ENCODE data around the gene OR2A7. TPM values are rescaled to one million over a fixed set of nuclear protein-coding genes. Genes with fewer than 3 reads are reported as not detected.
"Not testable (repeated sequence)": the region's sequence is repeated elsewhere in the genome, so short reads cannot be mapped to it uniquely, and the experiment has no call there.

The OR2A7 gene
- total RNA-seq, result 1.3 and 2.7 TPM in 2 replicates
- 2.2 TPM for total RNA-seq (2013)
- 3.3 and 3.6 TPM in 2 replicates for polyA plus RNA-seq
- 2.6 TPM in 1 of 2 replicates, not detected in the other for polyA minus RNA-seq

GRCh38 chr7:144264692-144265091 is at the start of gene OR2A7:
Gene OR2A7, minus strand, starts transcription at chr7:144264792. Its CDS starts 5,164 bp downstream, at chr7:144259628.
- H3K9me3 ChIP-seq (ENCODE audit: control extremely low read depth in 1 of 3, control insufficient read depth in 2 of 3, insufficient read depth in 1 of 3, low read length in 2 of 3); POLR2A ChIA-PET; H3K27ac ChIP-seq (ENCODE audit: low read length in 2 of 2); H2AFZ ChIP-seq (ENCODE audit: insufficient read depth, low read depth, low read length, poor library complexity, severe bottlenecking); H4K20me1 ChIP-seq (ENCODE audit: control insufficient read depth, insufficient read depth, low read length, poor library complexity, severe bottlenecking); DNase-seq; CTCF ChIA-PET; H3K4me3 ChIP-seq (ENCODE audit: control extremely low read depth in 1 of 5, extremely low read depth in 1 of 5, insufficient read depth in 1 of 5, low read depth in 2 of 5, low read length in 4 of 5); H3K79me2 ChIP-seq (ENCODE audit: control insufficient read depth, insufficient read depth, low read length); H3K27me3 ChIP-seq (replicated peaks in 1 of 4; ENCODE audit: control extremely low read depth in 1 of 4, control insufficient read depth in 3 of 4, insufficient read depth in 4 of 4, low read length in 3 of 4); intact Hi-C loops (cut with micrococcal nuclease); H3K9me3 Mint-ChIP-seq (ENCODE audit: insufficient read depth); H3K27me3 Mint-ChIP-seq; H3K9ac ChIP-seq (ENCODE audit: low read length); H3K27ac Mint-ChIP-seq; H3K4me2 ChIP-seq (replicated peaks; ENCODE audit: low read depth, low read length, poor library complexity, severe bottlenecking); H3K4me3 Mint-ChIP-seq; H3K4me1 Mint-ChIP-seq; H3K36me3 ChIP-seq (replicated peaks in 1 of 2; ENCODE audit: control extremely low read depth in 1 of 2, control insufficient read depth in 1 of 2, extremely low read depth in 1 of 2, insufficient read depth in 2 of 2, low read length in 1 of 2); H3K4me1 ChIP-seq (ENCODE audit: control insufficient read depth in 2 of 2, insufficient read depth in 2 of 2, low read length in 2 of 2); ATAC-seq (ENCODE audit: low read depth): not testable (repeated sequence)
- WGBS (ENCODE audit: insufficient coverage), result no CpG with 5 or more reads among the region's 7 CpGs

GRCh38 chr7:144311872-144312469 is 47.4 kb upstream of the OR2A7 start, which contains the start of gene OR2A1:
Gene OR2A1, plus strand, starts transcription at chr7:144312419. Its CDS starts 5,706 bp downstream, at chr7:144318125.
- H3K4me1 ChIP-seq (ENCODE audit: control insufficient read depth in 2 of 2, insufficient read depth in 2 of 2, low read length in 2 of 2); H3K4me3 Mint-ChIP-seq; ATAC-seq (ENCODE audit: low read depth); CTCF ChIA-PET; H3K4me2 ChIP-seq (replicated peaks; ENCODE audit: low read depth, low read length, poor library complexity, severe bottlenecking); H3K27me3 Mint-ChIP-seq; H3K27ac ChIP-seq (ENCODE audit: low read length in 2 of 2); H3K9ac ChIP-seq (ENCODE audit: low read length); intact Hi-C loops (cut with micrococcal nuclease); H3K27ac Mint-ChIP-seq; H2AFZ ChIP-seq (ENCODE audit: insufficient read depth, low read depth, low read length, poor library complexity, severe bottlenecking); H4K20me1 ChIP-seq (ENCODE audit: control insufficient read depth, insufficient read depth, low read length, poor library complexity, severe bottlenecking); POLR2A ChIA-PET; H3K4me1 Mint-ChIP-seq; H3K4me3 ChIP-seq (ENCODE audit: control extremely low read depth in 1 of 5, extremely low read depth in 1 of 5, insufficient read depth in 1 of 5, low read depth in 2 of 5, low read length in 4 of 5); H3K27me3 ChIP-seq (replicated peaks in 1 of 4; ENCODE audit: control extremely low read depth in 1 of 4, control insufficient read depth in 3 of 4, insufficient read depth in 4 of 4, low read length in 3 of 4); H3K36me3 ChIP-seq (replicated peaks in 1 of 2; ENCODE audit: control extremely low read depth in 1 of 2, control insufficient read depth in 1 of 2, extremely low read depth in 1 of 2, insufficient read depth in 2 of 2, low read length in 1 of 2); DNase-seq; H3K79me2 ChIP-seq (ENCODE audit: control insufficient read depth, insufficient read depth, low read length); H3K9me3 Mint-ChIP-seq (ENCODE audit: insufficient read depth); H3K9me3 ChIP-seq (ENCODE audit: control extremely low read depth in 1 of 3, control insufficient read depth in 2 of 3, insufficient read depth in 1 of 3, low read length in 2 of 3): not testable (repeated sequence)
- no CpG with 5 or more reads among the region's 2 CpGs for WGBS (ENCODE audit: insufficient coverage)

- H3K27me3 Mint-ChIP-seq; H3K9me3 Mint-ChIP-seq (ENCODE audit: insufficient read depth); H3K79me2 ChIP-seq (ENCODE audit: control insufficient read depth, insufficient read depth, low read length); intact Hi-C loops (cut with micrococcal nuclease); H3K4me2 ChIP-seq (replicated peaks; ENCODE audit: low read depth, low read length, poor library complexity, severe bottlenecking); H3K27ac Mint-ChIP-seq; H3K4me3 ChIP-seq (ENCODE audit: control extremely low read depth in 1 of 5, extremely low read depth in 1 of 5, insufficient read depth in 1 of 5, low read depth in 2 of 5, low read length in 4 of 5); H2AFZ ChIP-seq (ENCODE audit: insufficient read depth, low read depth, low read length, poor library complexity, severe bottlenecking); H3K36me3 ChIP-seq (replicated peaks in 1 of 2; ENCODE audit: control extremely low read depth in 1 of 2, control insufficient read depth in 1 of 2, extremely low read depth in 1 of 2, insufficient read depth in 2 of 2, low read length in 1 of 2); POLR2A ChIA-PET; CTCF ChIA-PET; H3K27ac ChIP-seq (ENCODE audit: low read length in 2 of 2); H3K4me1 Mint-ChIP-seq; H3K9me3 ChIP-seq (ENCODE audit: control extremely low read depth in 1 of 3, control insufficient read depth in 2 of 3, insufficient read depth in 1 of 3, low read length in 2 of 3); H3K4me1 ChIP-seq (ENCODE audit: control insufficient read depth in 2 of 2, insufficient read depth in 2 of 2, low read length in 2 of 2); DNase-seq; H3K27me3 ChIP-seq (replicated peaks in 1 of 4; ENCODE audit: control extremely low read depth in 1 of 4, control insufficient read depth in 3 of 4, insufficient read depth in 4 of 4, low read length in 3 of 4); H3K4me3 Mint-ChIP-seq; ATAC-seq (ENCODE audit: low read depth); H3K9ac ChIP-seq (ENCODE audit: low read length); H4K20me1 ChIP-seq (ENCODE audit: control insufficient read depth, insufficient read depth, low read length, poor library complexity, severe bottlenecking): not testable (repeated sequence)
- WGBS (ENCODE audit: insufficient coverage), result no CpG with 5 or more reads among the region's 2 CpGs
Observed at GRCh38 chr7:144311218-144311617, 46.6 kb upstream of the OR2A7 start.

GRCh38 chr7:144309702-144310101 is 45.1 kb upstream of the OR2A7 start:
- DNase-seq; H3K9me3 Mint-ChIP-seq (ENCODE audit: insufficient read depth); H3K4me1 Mint-ChIP-seq; H3K79me2 ChIP-seq (ENCODE audit: control insufficient read depth, insufficient read depth, low read length); H3K27ac ChIP-seq (ENCODE audit: low read length in 2 of 2); H3K4me1 ChIP-seq (ENCODE audit: control insufficient read depth in 2 of 2, insufficient read depth in 2 of 2, low read length in 2 of 2); H3K9me3 ChIP-seq (ENCODE audit: control extremely low read depth in 1 of 3, control insufficient read depth in 2 of 3, insufficient read depth in 1 of 3, low read length in 2 of 3); H3K9ac ChIP-seq (ENCODE audit: low read length); H3K27ac Mint-ChIP-seq; H4K20me1 ChIP-seq (ENCODE audit: control insufficient read depth, insufficient read depth, low read length, poor library complexity, severe bottlenecking); H3K4me3 Mint-ChIP-seq; ATAC-seq (ENCODE audit: low read depth); H3K4me2 ChIP-seq (replicated peaks; ENCODE audit: low read depth, low read length, poor library complexity, severe bottlenecking); H3K4me3 ChIP-seq (ENCODE audit: control extremely low read depth in 1 of 5, extremely low read depth in 1 of 5, insufficient read depth in 1 of 5, low read depth in 2 of 5, low read length in 4 of 5); H3K27me3 Mint-ChIP-seq; H3K27me3 ChIP-seq (replicated peaks in 1 of 4; ENCODE audit: control extremely low read depth in 1 of 4, control insufficient read depth in 3 of 4, insufficient read depth in 4 of 4, low read length in 3 of 4); intact Hi-C loops (cut with micrococcal nuclease); H2AFZ ChIP-seq (ENCODE audit: insufficient read depth, low read depth, low read length, poor library complexity, severe bottlenecking); POLR2A ChIA-PET; H3K36me3 ChIP-seq (replicated peaks in 1 of 2; ENCODE audit: control extremely low read depth in 1 of 2, control insufficient read depth in 1 of 2, extremely low read depth in 1 of 2, insufficient read depth in 2 of 2, low read length in 1 of 2); CTCF ChIA-PET: not testable (repeated sequence)
- no CpG with 5 or more reads among the region's 2 CpGs for WGBS (ENCODE audit: insufficient coverage)
